ENCODE results near the gene ABCA2.

Gene ABCA2

GRCh38 chr9:136963341-136963740, 64.7 kb downstream of the ABCA2 start:
- DNase-seq, result no peak

DNA sequence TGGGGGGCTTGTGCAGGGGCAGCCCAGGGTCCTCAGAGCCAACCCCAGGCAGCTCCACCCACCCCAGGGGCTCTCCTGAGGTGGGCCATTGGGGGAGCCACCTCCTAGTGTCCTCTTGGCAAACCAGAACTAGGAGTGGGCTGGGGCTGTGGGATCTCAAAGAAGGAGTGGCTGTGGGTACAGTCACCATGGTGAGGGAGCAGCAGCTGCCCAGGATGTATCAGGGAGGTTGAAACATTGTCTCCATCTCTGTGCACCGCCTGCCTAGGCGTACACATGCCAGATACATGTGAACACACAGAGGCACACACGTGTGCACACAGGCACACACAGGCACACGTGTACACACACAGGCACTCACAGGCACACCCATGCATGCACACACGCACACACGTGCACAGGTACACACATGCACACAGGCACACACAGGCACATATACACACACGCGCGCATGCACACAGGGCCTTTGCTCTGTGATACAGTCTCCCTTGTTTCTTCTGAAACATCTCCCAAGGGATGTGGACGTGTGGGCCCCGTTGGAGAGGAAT, 65.3 kb downstream of the ABCA2 start:
- no peak for DNase-seq

- DNase-seq, result no peak
Measured at GRCh38 chr9:136962163-136962562, 65.9 kb downstream of the ABCA2 start.

DNA sequence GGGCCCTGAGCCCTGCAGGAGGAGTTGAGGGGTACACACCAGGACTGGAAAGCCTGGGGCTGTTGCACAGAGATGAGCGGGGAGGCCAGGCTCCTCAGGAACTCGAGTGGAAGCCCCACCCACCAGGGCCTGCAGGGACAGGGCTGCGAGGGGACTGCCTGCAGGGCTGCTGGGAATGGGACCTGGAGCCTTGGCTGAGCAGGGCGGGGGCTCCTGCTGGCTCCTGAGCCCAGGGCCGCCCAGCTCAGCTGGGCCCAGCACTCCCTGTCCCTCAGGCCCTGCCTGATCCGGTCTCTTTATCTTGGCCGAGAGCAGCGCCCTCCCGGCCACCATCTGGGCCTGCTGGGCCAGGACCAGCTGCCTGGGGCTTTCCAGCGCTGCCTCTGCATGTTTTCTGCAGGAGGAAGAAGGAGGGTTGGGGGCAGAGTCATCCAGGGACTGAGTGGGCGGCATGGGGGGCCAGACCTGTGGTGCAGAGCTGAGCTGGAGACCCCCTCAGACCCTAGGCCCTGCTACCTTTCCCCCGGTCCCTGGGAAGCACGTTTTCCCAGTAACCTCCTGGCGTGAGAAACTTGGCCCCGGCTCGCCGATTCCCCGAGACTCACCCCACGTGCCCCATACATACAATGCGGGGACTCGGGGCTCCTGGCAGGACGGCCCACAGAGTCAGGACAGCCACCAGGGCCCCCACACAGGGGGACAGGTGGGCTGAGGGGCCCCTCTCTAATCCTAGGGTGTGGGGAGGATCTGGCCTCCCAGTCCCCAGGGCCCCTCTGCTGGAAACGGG, 66.6 kb downstream of the ABCA2 start:
- DNase-seq, result no peak

DNA sequence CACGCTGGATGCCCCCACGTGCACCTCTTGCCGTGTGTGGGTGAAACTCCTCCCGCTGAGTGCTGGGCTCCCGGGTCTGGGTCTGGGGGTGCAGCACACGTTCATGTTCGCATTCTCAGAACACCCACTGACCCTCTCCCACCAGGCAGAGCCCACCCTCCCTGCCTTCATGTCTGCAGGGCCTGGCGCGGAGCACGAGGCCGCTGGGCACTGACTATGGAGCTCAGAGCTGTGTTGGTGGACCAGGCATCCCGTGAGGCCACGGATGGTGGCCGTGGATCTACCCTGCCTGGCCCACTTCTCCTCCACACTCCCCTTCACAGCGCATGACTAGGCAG, 67.1 kb downstream of the ABCA2 start:
- DNase-seq, result no peak

DNA sequence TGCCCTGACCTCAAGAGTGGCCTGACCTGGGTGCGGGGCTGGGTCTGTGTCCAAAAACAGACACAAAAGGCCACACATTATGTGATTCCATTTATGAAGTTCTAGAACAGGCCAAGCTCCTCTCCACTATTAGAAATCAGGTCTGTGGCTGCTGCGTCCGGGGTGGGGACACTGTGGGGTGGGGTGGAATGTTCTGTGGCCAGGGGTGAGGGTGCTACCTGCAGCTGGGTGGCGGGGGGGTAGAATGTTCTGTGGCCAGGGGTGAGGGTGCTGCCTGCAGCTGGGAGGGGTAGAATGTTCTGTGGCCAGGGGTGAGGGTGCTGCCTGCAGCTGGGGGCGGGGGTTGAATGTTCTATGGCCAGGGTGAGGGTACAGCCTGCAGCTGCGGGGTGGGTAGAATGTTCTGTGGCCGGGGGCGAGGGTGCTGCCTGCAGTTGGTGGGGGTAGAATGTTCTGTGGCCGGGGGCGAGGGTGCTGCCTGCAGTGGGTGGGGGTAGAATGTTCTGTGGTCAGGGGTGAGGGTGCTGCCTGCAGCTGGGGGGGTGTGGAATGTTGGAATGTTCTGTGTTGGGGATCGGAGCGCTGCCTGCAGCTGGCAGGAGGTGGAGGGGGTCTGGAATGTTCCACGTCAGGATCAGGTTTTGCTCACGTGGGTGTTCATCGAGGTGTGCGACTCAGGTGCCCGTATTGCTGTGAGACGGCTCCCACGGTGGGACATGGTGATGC, 67.7 kb downstream of the ABCA2 start:
- DNase-seq, result no peak

GRCh38 chr9:136958898-136959850, 68.9 kb downstream of the ABCA2 start:
- no peak for DNase-seq

DNA sequence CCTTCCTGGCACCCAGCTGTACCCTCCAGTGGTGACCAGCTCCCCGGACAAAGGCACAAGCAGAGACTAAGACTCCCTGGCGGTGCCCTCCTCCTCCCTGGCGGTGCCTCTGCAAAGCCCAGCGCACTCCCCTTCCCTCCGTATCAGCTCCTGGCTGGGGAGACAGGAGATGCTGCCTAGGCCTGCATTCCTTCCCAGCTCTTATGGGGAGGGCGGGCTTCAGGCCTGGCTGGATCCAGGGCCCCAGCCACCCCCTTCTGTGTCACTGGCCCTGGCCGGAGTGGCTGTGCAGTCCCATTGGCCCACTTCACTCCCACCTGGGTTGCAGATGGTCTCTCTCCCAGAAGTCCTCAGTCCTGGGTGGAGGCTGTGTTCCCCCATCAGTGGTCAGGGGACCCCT, 69.6 kb downstream of the ABCA2 start:
- no peak for DNase-seq

DNA sequence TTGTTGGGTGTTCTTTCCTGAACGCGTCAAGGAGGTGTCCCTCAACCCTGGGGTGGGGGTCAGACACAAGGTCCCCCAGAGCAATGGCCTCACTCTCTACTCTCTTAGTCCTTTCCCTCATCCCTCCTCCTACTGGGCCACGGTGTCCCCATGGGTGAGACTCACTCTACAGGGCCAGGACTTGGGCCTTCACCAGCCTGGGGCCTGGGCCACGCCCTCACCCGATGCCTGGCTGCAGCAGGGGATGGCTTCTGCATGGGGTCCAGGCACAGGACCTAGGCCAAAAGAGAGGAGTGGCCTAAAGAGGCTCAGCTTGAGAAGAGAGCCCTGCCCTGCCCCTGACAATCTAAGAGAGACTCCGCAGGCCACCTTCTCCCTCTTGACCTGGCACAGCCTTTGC, 70.1 kb downstream of the ABCA2 start:
- DNase-seq, result no peak

GRCh38 chr9:136957461-136957860, 70.6 kb downstream of the ABCA2 start:
- no peak for DNase-seq
